H1 (cell line): ENCODE data around the gene ZNF814. TPM values are rescaled to one million over a fixed set of nuclear protein-coding genes. Genes with fewer than 3 reads are reported as not detected.
"Not testable (repeated sequence)": the region's sequence is repeated elsewhere in the genome, so short reads cannot be mapped to it uniquely, and the experiment has no call there.

Source experiments
- CTCF ChIA-PET: fragments of 300-600 bp; sonication (Branson Sonifier 250); formaldehyde crosslinking; loops from one replicate; lab custom pipeline; 2021; ENCODE audit not compliant: partially characterized antibody; lab: Charles Lee
- POLR2A ChIA-PET: fragments of 300-600 bp; sonication (Branson Sonifier 250); formaldehyde crosslinking; loops from one replicate; lab custom pipeline; 2021; ENCODE audit warnings: inconsistent platforms; ENCODE audit not compliant: partially characterized antibody; lab: Charles Lee
- DNase-seq, 2 experiments: peaks; one replicate each; pipeline versions ENCODE4 v3.0.0 to v3.0.0-alpha.2; 2010 to 2022; ENCODE audit warnings: low spot score in 2 of 2, low read depth in 1 of 2, mixed read lengths in 1 of 2
- FAIRE-seq: peaks from 2 replicates; lab custom pipeline; 2011; peaks lifted over from hg19 to GRCh38; lab: Jason Lieb, UNC
- H2AFZ ChIP-seq: 2 replicates; pipeline ENCODE4 v1.8.1; 2012; ENCODE audit warnings: low read length, inconsistent platforms
- H2AK5ac ChIP-seq: 2 replicates; pipeline ENCODE4 v1.6.1; 2013; ENCODE audit warnings: low read depth, low read length
- H2BK120ac ChIP-seq: replicated peaks from 2 replicates; pipeline ENCODE3; 2013; ENCODE audit warnings: low read depth, low read length, inconsistent platforms
- H2BK12ac ChIP-seq: 2 replicates; pipeline ENCODE4 v1.6.1; 2013; ENCODE audit warnings: low read depth, low read length
- H2BK15ac ChIP-seq: 2 replicates; pipeline ENCODE4 v1.6.1; 2013; ENCODE audit warnings: low read length
- H2BK20ac ChIP-seq: 2 replicates; pipeline ENCODE4 v1.6.1; 2013; ENCODE audit warnings: low read length
- H2BK5ac ChIP-seq: 2 replicates; pipeline ENCODE4 v1.6.1; 2013; ENCODE audit warnings: low read depth, low read length
- H3K14ac ChIP-seq: 2 replicates; pipeline ENCODE4 v1.6.1; 2013; ENCODE audit warnings: inconsistent platforms; ENCODE audit not compliant: insufficient read length
- H3K18ac ChIP-seq: 2 replicates; pipeline ENCODE4 v1.6.1; 2013; ENCODE audit warnings: low read length; ENCODE audit errors: extremely low read depth
- H3K23ac ChIP-seq: 2 replicates; pipeline ENCODE4 v1.6.1; 2013; ENCODE audit warnings: inconsistent platforms; ENCODE audit not compliant: insufficient read length
- H3K23me2 ChIP-seq: 2 replicates; pipeline ENCODE4 v1.6.1; 2013; ENCODE audit warnings: low read depth, low read length
- H3K27ac ChIP-seq: 2 replicates; pipeline ENCODE4 v1.6.1; 2011; ENCODE audit warnings: low read depth, low read length, inconsistent platforms
- H3K27me3 ChIP-seq, 4 experiments: replicated peaks in 1 of 4; 1 replicate in 1 of 4; 2 replicates in 3 of 4; pipeline versions ENCODE4 v1.6.1 to v1.8.1; 2011 to 2013; ENCODE audit warnings: low read length in 3 of 4, mild to moderate bottlenecking in 3 of 4, inconsistent platforms in 2 of 4, mixed read lengths in 2 of 4, moderate library complexity in 1 of 4; ENCODE audit not compliant: control insufficient read depth in 3 of 4, insufficient read depth in 3 of 4; ENCODE audit errors: extremely low read depth in 1 of 4
- H3K36me3 ChIP-seq, 4 experiments: 2 replicates each; pipeline versions ENCODE4 v1.6.1 to v1.8.1; 2011 to 2013; ENCODE audit warnings: mild to moderate bottlenecking in 4 of 4, low read length in 3 of 4, moderate library complexity in 2 of 4, control low read depth in 1 of 4, inconsistent platforms in 1 of 4; ENCODE audit not compliant: insufficient read depth in 4 of 4, control insufficient read depth in 2 of 4
- H3K4ac ChIP-seq: replicated peaks from 2 replicates; pipeline ENCODE3; 2013; ENCODE audit warnings: low read length, low read depth, mixed read lengths, inconsistent platforms; ENCODE audit not compliant: insufficient read length
- H3K4me1 ChIP-seq, 4 experiments: replicated peaks in 1 of 4; 1 replicate in 1 of 4; 2 replicates in 3 of 4; pipeline versions ENCODE4 v1.6.1 to v1.8.1; 2011 to 2013; ENCODE audit warnings: low read length in 3 of 4, inconsistent platforms in 2 of 4, mixed read lengths in 1 of 4; ENCODE audit not compliant: insufficient read depth in 4 of 4, control insufficient read depth in 3 of 4
- H3K4me2 ChIP-seq, 2 experiments: 2 replicates each; pipeline versions ENCODE4 v1.6.1 to v1.8.1; 2011 to 2013; ENCODE audit warnings: low read depth in 2 of 2, low read length in 2 of 2, control low read depth in 1 of 2, inconsistent platforms in 1 of 2, mild to moderate bottlenecking in 1 of 2; ENCODE audit not compliant: insufficient read depth in 1 of 2
- H3K4me3 ChIP-seq, 4 experiments: fragments of 200-600, 300-600 bp in 1 of 4; sonication (generic), shearing (Covaris generic), sonication (Bioruptor Twin) in 1 of 4; 2 replicates each; pipeline versions ENCODE4 v1.5.1 to v1.8.1; 2011 to 2016; ENCODE audit warnings: low read length in 4 of 4, low read depth in 3 of 4, control low read depth in 2 of 4, inconsistent platforms in 2 of 4, mild to moderate bottlenecking in 2 of 4, mixed read lengths in 1 of 4, moderate library complexity in 1 of 4; ENCODE audit not compliant: insufficient read depth in 2 of 4; ENCODE audit errors: extremely low read depth in 1 of 4
- H3K56ac ChIP-seq: replicated peaks from 2 replicates; pipeline ENCODE3; 2013; ENCODE audit warnings: low read depth, mild to moderate bottlenecking, mixed read lengths, low read length, inconsistent platforms; ENCODE audit not compliant: insufficient read length
- H3K79me1 ChIP-seq: 2 replicates; pipeline ENCODE4 v1.6.1; 2013; ENCODE audit warnings: low read depth, low read length, control low read depth
- H3K79me2 ChIP-seq, 2 experiments: 2 replicates each; pipeline versions ENCODE4 v1.6.1 to v1.8.1; 2012 to 2013; ENCODE audit warnings: low read length in 2 of 2, mild to moderate bottlenecking in 2 of 2, inconsistent platforms in 1 of 2; ENCODE audit not compliant: insufficient read depth in 2 of 2, control insufficient read depth in 1 of 2
- H3K9ac ChIP-seq, 4 experiments: replicated peaks in 1 of 4; 1 replicate in 1 of 4; 2 replicates in 3 of 4; pipeline versions ENCODE4 v1.6.1 to v1.8.1; 2011 to 2013; ENCODE audit warnings: low read depth in 3 of 4, low read length in 3 of 4, control low read depth in 2 of 4, mild to moderate bottlenecking in 2 of 4, moderate library complexity in 2 of 4, inconsistent platforms in 1 of 4; ENCODE audit errors: extremely low read depth in 1 of 4
- H3K9me3 ChIP-seq, 2 experiments: 2 replicates each; pipeline versions ENCODE4 v1.6.1 to v1.8.1; 2012 to 2013; ENCODE audit warnings: mild to moderate bottlenecking in 2 of 2, moderate library complexity in 2 of 2, control low read depth in 1 of 2, inconsistent platforms in 1 of 2, low read depth in 1 of 2, low read length in 1 of 2, mixed read lengths in 1 of 2; ENCODE audit not compliant: insufficient read depth in 2 of 2
- H4K20me1 ChIP-seq, 2 experiments: replicated peaks in 1 of 2; 2 replicates each; pipeline versions ENCODE3 to v1.8.1; 2011 to 2013; ENCODE audit warnings: inconsistent platforms in 2 of 2, low read length in 2 of 2, mild to moderate bottlenecking in 1 of 2; ENCODE audit not compliant: insufficient read depth in 2 of 2, control insufficient read depth in 1 of 2
- H4K5ac ChIP-seq: 2 replicates; pipeline ENCODE4 v1.6.1; 2013; ENCODE audit warnings: low read length, low read depth, mixed read lengths, inconsistent platforms; ENCODE audit not compliant: insufficient read length
- H4K8ac ChIP-seq: 2 replicates; pipeline ENCODE4 v1.8.0; 2013; ENCODE audit warnings: mild to moderate bottlenecking, moderate library complexity, low read length, inconsistent platforms; ENCODE audit not compliant: insufficient read depth; ENCODE audit errors: extremely low read depth
- H4K91ac ChIP-seq: replicated peaks from 2 replicates; pipeline ENCODE3; 2013; ENCODE audit warnings: low read length, mixed read lengths, inconsistent platforms; ENCODE audit not compliant: insufficient read length
- WGBS, 2 experiments: shearing (Covaris generic) in 1 of 2; methylation state at CpG; one replicate each; pipeline versions ENCODE4 v1.1.6 to v1.1.7; 2013 to 2015; ENCODE audit warnings: low lambda C conversion rate in 2 of 2, mixed read lengths in 2 of 2, inconsistent platforms in 1 of 2, low coverage in 1 of 2, missing lambda C conversion rate in 1 of 2; ENCODE audit not compliant: insufficient replicate concordance in 2 of 2, insufficient coverage in 1 of 2, insufficient read length in 1 of 2; ENCODE audit errors: extremely low coverage in 1 of 2, missing lambda C conversion rate in 1 of 2; 5-methylcytosine and 5-hydroxymethylcytosine counted together
- polyA plus RNA-seq, 7 experiments: library from polyadenylated mRNA; depleted of rRNA in 3 of 7; stranded (reverse) in 5 of 7; unstranded in 2 of 7; fragments of >200 nt in 5 of 7; fragments of 200-250 nt in 2 of 7; gene quantifications; 1 replicate in 5 of 7; 2 replicates in 1 of 7; 4 replicates in 1 of 7; pipeline versions ENCODE4 v1.2.1 to v1.2.3, GENCODE V29; 2011 to 2013; ENCODE audit warnings: missing spikeins in 2 of 7, mixed read lengths in 2 of 7
- total RNA-seq: library from RNA; stranded (reverse); fragmentation: NEBNext Ultra II Directional; extraction: Animal tissue kit (Norgen Biotek cat#: 25700); gene quantifications from 2 replicates; pipeline ENCODE4 v1.2.1, GENCODE V29; 2021

The ZNF814 gene
- total and polyA plus RNA-seq, 2 of the 8 experiments (the other 6 are each of a cell fraction or from before 2014, with no cell fraction given), result 90.9 to 99.6 TPM

DNA sequence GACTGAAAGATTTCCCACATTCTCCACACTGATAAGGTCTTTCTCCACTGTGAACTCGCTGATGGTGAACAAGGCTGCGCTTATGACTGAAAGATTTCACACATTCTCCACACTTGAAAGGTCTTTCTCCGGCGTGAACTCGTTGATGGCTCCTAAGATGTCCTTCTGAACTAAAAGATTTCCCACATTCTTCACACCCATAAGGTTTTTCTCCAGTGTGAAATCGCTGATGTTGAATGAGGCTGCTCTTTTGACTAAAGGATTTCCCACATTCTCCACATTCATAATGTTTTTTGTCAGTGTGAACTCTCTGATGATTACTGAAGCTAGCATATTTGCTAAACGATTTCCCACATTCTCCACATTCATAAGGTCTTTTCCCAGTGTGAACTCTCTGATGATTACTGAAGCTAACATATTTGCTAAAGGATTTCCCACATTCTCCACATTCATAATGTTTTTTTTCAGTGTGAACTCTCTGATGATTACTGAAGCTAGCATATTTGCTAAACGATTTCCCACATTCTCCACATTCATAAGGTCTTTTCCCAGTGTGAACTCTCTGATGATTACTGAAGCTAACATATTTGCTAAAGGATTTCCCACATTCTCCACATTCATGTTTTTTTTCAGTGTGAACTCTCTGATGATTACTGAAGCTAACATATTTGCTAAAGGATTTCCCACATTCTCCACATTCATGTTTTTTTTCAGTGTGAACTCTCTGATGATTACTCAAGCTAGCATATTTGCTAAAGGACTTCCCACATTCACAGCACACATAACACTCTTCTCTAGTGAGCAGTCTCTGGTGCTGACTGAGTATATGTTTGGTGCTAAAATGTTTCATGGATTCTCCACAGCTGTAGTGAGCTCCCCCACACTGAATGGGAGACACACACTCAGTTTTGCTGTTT lies 14.7 kb downstream of the ZNF814 start:
- H2BK15ac ChIP-seq, H4K5ac ChIP-seq, H3K4ac ChIP-seq, H3K27me3 ChIP-seq, H2BK12ac ChIP-seq, H2AK5ac ChIP-seq, DNase-seq, FAIRE-seq, H3K27ac ChIP-seq, H2BK120ac ChIP-seq, H3K4me2 ChIP-seq, H2BK5ac ChIP-seq, H4K91ac ChIP-seq, H3K4me1 ChIP-seq, H2AFZ ChIP-seq, H3K56ac ChIP-seq, H3K79me1 ChIP-seq, H2BK20ac ChIP-seq, H3K23me2 ChIP-seq, H3K4me3 ChIP-seq, CTCF ChIA-PET, H4K20me1 ChIP-seq, H3K18ac ChIP-seq, H3K9ac ChIP-seq, H4K8ac ChIP-seq, H3K14ac ChIP-seq, H3K23ac ChIP-seq: not testable (repeated sequence)
- peaks cover 16 to 88% of the 10 kb centered on the region in 2 experiments for H3K79me2 ChIP-seq
- 88% methylated on average over 8 of the region's 8 CpGs; no CpG with 5 or more reads in 1 of the 2 experiments for WGBS, 2 experiments
- peaks cover 43 to 50% of the 10 kb centered on the region in 2 experiments for H3K9me3 ChIP-seq
- peaks cover 34 to 81% (median 60%) of the 10 kb centered on the region in 4 experiments for H3K36me3 ChIP-seq
- POLR2A ChIA-PET, result interaction anchor here (1.6 kb wide), 1 partner anchor 15 kb away, joined by 5 read pairs; the partner anchor contains the start of gene ZNF814
